Erythroblast (primary cell): ENCODE data around the gene DCP1B.

ENCODE experiments used
- GATA1 ChIP-seq: IDR thresholded peaks from 2 replicates; pipeline ENCODE4 v1.6.1; 2011; ENCODE audit warnings: low read depth, mild to moderate bottlenecking, control low read depth, low read length, moderate library complexity
- POLR2A ChIP-seq: IDR thresholded peaks from 2 replicates; pipeline ENCODE4 v1.6.1; 2011; ENCODE audit warnings: mild to moderate bottlenecking, low read length

DNA sequence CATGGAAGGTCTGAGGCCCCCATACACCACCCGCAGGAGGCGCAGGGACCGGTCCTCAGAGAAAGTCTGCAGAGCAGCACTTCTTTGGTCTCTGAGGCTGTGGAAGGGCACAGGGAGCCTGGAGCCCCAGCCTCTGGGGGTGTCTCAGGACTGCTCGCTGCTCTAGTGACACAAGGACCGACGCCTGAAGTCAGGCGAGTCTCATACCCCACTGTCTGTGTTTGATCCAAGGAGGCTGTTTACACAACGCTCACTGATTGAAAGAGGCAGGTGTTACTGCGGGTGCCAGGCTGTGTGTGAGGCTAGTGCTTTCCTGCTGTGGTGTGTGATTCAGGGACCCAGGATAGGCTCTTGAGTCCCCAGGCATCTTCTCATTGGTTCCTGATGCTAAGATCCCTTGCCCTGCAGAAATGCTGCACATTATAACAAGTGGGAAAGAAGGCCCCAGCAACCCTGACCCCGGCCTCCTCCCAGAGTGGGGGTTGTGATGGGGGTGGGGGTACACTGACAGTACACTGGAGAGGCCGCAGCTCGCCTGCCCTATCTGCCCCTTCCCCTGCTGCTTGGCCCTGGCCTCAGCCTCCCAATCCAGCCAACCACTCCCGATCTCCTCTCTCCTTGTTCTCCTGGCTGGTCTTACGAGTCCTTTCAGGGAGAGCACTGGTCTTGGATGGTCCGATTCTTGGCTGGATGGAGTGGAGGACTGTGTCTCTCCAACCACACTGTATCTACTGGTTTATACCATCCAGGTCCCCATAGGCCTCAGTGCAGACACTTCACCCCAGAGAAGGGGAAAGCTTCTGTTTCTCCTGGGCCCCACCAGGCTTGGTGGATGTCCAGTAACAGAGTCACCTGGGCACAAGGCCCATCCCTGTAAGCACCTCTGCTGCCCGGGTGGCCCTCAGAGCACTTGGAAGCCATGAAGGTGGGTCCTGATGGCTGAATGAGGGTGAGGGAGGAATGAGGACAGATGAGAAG, 92.4 kb downstream of the DCP1B start:
- TF ChIP-seq POLR2A, result no peak
- no peak for TF ChIP-seq GATA1
